NCI-H446 treated with DMSO at 0.1 percent for 48 hours (cell line): Measurements from ENCODE around the gene SCN8A.
A peak's percentile ranks its signal among the peaks of the same experiment; 100 is the strongest.
"Not testable (repeated sequence)": the region's sequence is repeated elsewhere in the genome, so short reads cannot be mapped to it uniquely, and the experiment has no call there.

Experiments
- DNase-seq: peaks from one replicate; lab custom pipeline; 2025; lab: John Stamatoyannopoulos, UW

Gene SCN8A

DNA sequence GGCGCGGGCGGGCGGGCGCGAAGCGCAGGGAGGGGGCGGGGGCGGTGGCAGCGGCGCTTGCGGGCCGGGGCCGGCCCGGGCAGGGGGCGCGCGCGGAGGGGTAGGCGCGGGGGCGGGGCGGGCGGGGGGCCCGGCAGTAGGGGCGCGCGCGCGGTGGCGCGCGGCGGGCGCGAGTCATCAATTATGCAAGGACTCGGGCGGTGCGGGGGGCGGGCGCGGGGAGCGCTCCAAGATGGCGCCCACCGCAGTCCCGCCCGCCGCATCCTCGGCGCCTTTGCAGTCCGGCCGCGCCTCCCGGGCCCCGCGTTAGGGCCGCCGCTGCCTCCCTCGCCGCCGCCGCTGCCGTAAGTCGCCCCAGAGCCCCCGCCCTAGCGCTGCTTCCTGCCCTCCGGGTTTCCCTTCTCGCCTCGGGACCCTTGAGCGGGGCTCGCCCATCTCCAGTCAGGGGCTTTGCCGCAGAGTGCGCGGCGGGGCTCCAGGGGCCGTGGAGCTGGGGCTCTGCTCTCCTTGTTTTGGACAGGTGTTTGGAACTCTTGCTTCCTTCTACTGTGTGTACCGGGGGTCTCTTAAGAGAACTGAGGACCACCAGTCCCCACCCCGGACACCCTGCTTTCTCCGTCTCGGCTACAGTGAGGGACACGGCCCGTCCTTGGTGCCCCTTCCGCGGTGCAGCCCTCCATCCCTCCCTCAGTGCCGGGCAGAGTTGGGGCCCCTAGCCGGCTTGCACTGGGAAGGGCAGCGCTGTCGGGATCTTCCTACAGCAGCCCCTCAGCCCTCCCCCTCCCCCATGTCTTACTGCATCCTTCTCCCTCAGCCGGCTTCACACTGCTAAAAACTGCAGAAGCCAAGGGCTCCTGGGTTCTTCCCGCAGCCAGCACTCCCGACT lies at the start of gene SCN8A:
TSS of gene SCN8A (plus strand) at position 218 of the 886 bp plus-strand sequence. CDS start 71,585 bp downstream, outside the sequence.
- DNase-seq = peak; percentile 51

DNA sequence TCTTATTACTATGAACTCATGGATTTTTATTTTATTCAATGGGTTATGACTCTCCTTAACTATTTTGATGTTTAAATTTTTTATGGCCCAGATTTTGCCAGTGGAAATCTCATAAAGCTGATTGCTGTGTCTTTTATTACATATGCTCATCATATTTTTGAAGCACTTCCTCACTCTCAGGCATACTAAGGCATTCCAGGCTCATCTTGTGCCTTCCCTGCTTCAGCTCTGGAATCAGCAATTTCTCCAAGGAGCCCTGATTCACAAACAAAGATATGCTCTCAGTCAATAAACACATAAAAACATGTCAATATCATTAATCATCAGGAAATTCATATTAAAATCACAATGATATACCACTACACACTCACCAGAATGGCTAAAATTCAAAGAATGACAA lies 44.9 kb upstream of the SCN8A start:
- DNase-seq = no peak

DNA sequence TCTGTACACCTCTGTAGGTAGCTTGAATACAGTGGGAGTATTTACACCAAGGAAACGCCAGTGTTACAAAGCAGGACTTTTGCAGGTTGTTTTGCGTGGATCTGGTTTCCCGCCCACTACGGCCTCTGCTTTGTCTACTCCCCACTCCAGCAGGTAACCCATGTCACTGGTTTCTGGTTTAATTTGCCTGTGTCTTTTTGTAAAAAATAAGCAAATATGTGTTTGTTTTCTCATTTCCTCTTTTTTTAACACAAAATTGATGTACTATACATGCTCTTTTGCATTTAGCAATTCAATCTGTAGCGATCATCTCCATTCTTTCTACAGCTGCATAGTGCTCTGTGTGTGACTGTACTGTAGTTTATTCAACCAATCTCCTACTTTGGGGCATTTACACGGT lies 43.4 kb upstream of the SCN8A start:
- DNase-seq = no peak

DNA sequence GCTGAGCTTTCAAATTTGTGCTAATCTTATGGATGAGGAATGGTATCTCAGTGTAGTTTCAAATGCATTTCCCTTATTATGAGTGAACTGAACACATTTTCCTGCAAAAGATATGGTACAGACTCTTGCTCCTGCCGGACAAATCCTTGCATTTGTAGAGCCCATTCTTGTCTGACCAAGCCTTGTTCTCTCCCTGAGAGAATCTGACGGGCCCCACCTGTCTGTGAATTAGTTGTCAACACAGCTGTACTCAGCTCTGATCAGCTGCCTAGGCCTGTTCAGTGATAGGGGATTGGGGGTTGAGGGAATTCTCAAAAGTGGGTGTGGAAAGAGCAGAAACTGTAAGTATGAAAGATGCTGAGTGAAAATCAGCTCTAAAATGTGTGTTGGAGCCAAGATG lies 42.8 kb upstream of the SCN8A start:
- no peak for DNase-seq

DNA sequence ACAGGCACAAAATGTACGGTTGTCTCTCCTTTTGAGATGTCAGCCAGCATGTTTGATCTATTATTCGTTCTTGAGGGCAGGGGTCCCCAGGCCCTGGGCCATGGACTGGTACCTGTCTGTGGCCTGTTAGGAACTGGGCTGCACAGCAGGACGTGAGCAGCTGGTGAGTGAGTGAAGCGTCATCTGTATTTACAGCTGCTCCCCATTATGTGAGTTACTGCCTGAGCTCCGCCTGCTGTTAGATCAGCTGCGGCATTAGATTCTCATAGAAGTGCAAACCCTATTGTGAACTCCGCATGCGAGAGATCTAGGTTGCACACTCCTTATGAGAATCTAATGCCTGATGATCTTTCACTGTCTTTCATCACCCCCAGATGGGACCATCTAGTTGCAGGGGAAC lies 41.4 kb upstream of the SCN8A start:
- DNase-seq = no peak

DNA sequence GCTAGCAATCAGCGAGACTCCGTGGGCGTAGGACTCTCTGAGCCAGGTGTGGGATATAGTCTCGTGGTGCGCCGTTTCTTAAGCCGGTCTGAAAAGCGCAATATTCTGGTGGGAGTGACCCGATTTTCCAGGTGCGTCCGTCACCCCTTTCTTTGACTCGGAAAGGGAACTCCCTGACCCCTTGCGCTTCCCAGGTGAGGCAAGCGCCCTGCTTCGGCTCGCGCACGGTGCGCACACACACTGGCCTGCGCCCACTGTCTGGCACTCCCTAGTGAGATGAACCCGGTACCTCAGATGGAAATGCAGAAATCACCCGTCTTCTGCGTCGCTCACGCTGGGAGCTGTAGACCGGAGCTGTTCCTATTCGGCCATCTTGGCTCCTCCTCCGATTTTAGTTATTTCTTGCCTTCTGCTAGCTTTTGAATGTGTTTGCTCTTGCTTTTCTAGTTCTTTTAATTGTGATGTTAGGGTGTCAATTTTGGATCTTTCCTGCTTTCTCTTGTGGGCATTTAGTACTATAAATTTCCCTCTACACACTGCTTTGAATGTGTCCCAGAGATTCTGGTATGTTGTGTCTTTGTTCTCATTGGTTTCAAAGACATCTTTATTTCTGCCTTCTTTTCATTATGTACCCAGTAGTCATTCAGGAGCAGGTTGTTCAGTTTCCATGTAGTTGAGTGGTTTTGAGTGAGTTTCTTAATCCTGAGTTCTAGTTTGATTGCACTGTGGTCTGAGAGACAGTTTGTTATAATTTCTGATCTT lies 22.6 kb upstream of the SCN8A start:
- DNase-seq = not testable (repeated sequence)

DNA sequence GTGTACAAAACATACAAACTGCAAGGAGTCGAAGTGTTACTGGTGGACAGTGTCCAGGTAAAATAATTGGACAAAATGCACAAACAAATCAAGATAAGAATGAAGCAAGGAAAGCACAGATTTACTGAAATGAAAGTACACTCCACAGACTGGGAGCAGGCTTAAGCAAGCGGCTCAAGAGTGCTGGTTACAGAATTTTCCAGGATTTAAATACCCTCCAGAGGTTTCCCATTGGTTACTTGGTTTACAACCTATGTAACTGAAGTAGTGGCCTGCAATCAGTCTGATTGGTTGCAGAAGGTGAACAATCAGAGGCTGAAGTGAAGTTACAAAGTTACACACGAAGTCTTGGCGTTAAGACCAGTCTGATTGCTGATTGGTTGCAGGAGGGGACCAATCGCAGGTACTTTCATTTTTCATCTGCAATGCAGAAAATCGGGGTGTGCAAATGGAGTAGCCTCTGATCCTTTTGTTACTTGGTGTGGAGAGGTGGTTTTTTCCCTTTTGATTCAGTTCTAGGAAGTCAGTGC lies 11.6 kb upstream of the SCN8A start:
- no peak for DNase-seq

DNA sequence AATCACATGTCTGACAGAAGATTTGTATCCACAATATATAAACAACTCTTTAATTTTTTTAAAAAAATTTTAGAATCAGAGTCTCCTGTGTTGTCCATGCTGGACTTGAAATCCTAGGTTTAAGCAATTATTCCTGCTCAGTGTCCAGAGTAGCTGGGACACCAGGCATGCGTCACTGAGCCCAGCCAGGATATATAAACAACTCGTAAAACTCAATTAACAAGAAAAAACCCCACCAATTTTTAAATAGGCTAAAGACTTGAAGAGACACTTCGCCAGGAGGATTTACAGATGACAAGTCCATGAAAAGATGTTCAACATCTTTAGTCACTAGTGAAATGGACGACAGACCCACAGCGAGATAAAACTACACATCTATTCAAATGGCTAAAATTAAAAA lies 2.0 kb upstream of the SCN8A start:
- no peak for DNase-seq

DNA sequence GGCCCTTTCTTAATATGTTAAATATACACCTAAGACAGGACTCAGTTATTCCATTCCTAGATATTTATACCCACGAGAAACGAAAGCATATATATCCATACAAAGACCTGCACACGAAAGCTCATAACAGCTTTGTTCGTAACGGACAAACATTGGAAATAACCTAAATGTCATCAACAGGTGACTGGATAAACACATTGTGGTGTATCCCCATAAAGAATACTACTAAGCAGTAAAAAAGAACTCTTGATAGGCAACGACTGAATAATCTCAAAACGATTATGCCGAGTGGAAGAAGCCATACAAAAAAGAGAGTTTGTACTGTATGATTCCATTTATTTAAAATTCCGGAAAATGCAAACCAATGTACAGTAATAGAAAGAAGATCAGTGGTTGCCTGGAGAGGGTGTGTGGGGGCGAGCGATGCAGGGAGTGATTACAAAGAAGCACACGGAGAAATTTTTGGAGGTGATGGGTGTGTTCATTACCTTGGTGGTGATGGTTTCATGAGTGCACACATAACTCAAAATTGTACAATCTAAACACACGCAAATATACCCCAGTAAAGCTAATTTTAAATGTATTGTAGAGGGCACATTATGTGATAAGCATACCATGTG lies 1.4 kb upstream of the SCN8A start:
- DNase-seq = no peak

DNA sequence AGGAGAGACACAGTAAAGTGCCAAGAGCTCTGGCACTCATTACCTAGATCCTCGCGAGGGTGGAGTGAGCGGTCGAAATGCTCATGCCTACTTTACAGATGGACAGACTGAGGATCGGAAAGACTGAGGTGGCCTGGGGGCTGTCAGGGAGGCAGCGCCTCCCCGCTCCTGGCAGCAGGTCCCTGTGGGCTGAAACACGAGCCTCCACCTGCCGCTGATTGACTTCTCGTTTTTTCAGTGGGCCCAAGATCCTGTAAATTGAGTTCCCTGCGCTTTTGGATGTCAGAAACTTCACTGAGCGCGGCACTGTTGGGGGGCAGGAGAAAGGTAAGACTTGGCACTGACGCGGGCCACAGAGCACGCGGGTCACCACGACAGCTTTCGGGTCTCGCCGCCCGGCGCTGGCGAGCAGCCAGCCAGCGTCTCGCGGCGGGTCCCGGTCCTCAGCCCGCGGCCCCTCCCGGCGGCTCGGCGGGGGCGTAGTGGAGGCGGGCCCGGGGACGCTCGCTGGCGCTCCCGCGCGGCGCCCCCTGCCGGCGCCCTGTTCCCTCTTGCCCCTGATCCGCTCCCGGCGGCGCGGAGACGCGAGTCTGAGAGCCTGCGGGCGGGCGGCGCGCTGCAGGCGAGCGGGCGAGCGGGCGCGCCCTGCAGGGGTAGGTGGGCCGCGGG lies 552 bp upstream of the SCN8A start:
- peak; percentile 51 for DNase-seq

DNA sequence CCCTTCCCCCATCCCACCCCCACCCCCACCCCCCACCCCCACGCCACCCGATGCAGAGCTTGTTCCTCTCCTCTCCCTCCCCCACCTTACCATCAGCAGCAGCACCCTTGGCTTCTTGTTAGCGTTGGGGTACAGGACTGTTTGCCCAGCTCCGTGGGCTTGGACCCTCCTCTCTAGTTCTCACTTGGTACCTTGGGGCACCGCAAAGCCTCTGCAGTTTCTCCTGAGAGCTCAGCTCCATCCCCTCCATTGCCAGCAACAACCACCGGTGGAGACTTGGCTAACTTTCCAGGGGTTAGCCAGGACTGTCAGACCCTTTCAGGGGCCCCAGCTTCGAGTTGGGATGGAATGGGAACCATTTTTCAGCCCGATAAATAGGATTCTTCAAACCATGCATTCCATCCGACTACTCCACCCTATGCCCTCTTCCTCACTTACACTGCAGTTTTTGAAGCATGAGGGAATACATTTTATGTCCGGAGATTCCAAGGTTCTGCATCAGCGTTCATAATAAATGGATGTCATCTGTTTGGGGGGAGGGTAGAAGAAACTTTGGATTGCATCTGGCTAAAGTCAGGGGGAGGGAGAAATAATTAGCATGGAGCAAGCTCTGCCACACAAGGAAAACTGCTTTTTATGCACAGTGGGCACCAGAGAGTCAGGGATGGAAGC lies 1.1 kb downstream of the SCN8A start:
- DNase-seq = peak; percentile 34

DNA sequence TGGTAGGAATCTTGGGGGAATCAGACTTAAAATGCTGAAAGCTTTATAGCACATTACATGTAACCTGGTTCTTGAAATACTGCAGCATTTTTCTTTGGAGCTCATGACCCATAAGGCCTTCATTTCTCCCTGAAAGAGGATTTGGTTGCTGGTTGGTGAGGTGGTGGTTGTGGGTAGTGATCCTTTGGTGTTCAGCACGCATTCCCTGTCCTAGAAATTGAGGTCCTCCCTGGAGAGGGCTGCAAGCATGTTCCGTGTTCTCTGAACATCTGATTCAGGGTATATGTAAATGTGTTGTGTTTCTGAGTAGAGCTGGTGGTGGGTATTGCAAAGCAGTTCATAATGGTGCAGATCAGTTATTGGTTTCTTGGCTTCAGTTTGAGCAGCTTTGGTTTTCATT lies 2.0 kb downstream of the SCN8A start:
- no peak for DNase-seq

DNA sequence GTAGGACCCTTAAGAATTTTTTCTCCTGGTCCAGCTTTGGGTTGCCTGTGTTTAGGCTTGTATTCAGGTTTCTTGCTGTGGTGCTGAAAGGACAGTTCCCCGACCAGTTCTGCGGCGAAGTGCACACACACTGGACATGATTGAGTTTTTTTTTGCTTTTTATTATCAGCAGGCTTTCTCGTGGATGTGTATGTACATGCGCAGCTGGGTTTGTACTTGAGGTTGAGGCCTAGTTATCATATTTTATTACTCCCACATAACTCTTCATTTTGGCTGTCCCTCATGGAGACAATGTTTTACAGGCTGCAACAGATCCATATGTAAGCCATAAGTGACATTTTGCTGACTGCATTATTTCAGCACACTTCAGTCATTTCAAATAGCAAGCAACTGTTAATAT lies 2.5 kb downstream of the SCN8A start:
- no peak for DNase-seq

DNA sequence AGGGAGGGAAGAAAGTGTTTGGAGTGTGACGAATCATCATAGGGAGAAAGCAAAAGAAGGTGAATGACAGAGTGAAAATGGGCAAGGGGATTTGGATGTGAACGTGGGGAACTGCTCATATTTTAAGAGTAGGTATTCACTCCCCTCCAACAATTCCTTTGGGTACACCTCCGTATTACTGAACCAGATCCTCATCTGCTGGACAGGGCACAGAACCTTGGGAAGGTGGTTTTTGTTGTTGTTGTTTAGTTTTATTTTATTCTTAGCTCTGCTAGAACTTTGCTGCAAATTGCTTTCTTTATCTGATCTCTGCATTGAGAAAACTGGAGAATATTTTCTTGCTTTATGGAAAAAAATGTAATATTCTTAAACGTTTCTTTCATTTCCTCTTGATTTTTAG lies 7.1 kb downstream of the SCN8A start:
- no peak for DNase-seq

DNA sequence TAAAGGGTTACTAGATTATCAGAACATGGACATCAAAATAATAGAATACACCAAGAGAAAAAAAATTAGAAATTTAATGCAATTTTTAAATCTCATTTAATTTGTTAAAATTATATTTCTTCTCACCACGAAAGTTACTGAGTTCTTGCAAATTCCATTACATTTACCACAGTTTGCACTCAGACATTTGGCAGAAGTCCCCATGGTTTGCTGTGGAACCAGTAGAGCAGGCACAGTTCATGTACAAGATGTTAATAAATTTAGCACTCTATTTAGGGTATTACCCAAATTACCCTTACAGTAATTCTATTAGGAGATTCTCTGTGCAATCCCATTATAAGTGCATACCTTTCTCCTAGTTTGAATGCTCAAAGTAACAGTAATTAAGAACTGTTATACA lies 9.7 kb downstream of the SCN8A start:
- DNase-seq = no peak

DNA sequence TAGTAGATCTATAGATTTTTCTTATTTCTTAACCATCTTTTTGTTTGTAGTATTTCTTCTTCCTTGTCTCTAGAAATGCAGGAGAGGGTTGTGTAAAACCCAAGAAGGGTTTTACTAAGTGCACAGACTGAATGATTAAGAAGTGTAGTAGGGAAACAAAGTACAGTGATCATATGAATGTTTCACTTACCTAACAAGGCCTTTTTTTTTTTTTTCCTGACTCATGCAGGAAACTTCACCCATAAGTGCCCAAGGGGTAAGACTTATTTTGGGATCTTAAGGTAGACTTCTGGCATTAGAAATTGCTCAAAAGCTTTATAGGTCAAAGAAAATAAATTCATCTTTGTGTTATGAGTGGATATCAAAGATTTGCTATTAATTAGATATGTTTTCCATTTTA lies 10.2 kb downstream of the SCN8A start:
- DNase-seq = no peak

DNA sequence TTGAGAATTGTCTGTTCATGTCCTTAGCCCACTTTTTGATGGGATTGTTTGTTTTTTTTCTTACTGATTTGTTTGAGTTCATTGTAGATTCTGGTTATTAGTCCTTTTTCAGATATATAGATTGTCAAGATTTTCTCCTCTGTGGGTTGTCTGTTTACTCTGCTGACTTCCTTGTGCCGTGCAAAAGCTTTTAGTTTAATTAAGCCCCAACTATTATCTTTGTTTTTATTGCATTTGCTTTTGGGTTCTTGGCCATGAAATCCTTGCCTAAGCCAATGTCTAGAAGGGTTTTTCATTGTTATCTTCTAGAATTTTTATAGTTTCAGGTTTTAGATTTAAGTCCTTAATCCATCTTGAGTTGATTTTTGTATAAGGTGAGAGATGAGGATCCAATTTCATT lies 14.9 kb downstream of the SCN8A start:
- not testable (repeated sequence) for DNase-seq

DNA sequence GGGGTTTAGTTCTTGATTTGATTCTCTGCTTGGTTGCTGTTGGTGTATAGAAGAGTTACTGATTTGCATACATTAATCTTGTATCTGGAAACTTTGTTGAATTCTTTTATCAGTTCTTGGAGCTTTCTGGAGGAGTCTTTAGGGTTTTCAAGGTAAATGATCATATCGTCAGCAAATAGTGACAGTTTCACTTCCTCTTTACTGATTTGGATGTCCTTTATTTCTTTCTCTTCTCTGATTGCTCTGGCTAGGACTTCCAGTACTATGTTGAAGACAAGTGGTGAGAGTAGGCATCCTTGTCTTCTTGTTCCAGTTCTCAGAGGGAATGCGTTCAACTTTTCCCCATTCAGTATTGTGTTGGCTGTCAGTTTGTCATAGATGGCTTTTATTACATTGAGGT lies 16.2 kb downstream of the SCN8A start:
- not testable (repeated sequence) for DNase-seq

DNA sequence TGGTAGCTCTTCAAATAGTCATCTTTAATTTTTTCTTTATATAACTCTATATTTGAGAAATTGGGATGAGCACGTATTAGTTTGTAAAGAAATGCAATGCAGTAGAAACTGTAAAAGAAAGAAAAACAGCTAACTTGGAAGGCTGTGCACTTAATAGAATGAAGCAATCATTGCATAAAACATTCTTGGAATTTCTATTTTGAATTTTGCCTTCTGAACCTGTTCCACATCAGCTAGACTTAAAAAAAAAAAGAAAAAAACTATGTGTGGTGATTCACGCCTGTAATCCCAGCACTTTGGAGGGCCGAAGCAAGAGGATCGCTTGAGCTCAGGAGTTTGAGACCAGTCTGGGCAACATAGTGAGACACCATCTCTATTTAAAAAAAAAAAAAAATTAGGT lies 29.4 kb downstream of the SCN8A start:
- no peak for DNase-seq

DNA sequence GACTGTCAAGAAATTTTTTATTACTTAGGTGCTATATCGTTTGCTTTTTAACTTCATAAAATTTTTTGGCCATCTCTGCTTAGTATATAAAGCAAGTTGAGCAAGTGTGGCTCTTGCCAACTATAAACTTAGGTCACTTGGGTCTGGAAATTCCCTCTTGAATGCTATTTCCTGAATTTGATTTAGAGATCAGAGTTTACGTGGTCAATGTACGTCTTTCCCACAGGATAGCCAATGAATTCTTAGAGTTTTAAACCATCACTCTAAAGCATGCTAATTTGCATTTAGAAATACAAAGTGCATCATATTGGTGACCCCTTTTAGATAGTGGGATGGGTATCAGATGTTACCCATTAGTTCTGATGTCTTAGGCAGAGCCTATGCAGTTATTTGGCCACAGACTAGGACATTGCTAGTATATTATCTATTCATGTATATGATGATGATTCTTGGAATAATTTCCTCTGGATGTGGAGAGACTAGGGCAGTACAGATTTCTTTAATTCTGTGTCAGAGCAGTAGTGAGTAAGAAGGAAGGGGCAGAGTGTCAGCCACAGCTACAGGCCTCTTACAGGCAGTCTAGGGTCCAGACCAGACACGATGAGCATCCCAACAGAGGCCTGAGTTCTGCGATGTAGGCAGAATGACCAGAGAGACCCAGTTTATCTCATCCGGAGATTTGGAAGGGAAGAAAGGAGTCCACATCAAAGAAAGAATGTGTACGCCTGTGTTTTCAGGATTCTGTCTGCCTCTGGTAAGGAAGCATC lies 30.3 kb downstream of the SCN8A start:
- no peak for DNase-seq

DNA sequence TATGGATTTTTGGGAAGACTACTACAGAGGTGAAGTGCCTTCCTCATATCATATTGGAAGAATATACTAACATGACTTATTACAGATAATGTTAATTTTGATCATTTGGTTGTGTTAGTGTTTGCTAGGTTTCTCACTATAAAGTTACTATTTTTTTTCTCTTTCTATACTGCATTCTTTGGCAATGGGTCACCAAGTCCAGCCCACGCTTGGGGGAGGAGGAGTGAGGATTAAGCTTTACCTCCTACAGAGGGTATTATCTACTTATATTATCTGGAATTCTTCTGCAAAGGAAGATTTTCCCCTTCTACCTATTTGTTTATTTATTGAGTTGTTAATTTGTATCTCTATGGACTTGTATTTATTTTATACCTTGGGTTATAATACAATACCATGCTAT lies 31.5 kb downstream of the SCN8A start:
- DNase-seq = no peak
